NCI-H2196 treated with DMSO at 0.1 percent for 48 hours (cell line): ENCODE data around the gene VWA2.
"Not testable (repeated sequence)": the region's sequence is repeated elsewhere in the genome, so short reads cannot be mapped to it uniquely, and the experiment has no call there.

Experiments
- DNase-seq: peaks from one replicate; lab custom pipeline; 2025; ENCODE audit not compliant: unreplicated experiment; lab: John Stamatoyannopoulos, UW

Gene VWA2

GRCh38 chr10:114313866-114314265, 74.8 kb downstream of the VWA2 start:
- DNase-seq = no peak

- DNase-seq = no peak
These were observed 76.7 kb downstream of the VWA2 start for GRCh38 chr10:114315566-114316420.

DNA sequence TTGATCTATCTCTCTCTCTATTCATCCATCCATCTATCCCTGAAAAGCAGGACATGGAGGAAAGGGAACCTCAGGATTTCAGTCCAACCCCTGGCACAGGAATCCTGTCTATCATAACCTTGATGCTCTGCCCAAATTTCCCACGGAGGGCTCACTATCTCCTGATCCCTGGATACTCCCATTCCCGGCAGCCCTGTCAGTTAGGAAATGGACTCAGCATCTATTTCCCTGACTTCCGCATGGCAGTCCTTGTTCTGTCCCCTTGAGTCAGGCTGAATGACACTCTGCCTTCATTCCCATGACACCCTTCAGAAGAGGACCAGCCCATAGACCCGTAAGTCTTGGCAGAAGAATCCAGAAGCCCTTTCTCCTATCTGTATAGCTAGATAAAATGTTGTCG, 77.7 kb downstream of the VWA2 start:
- DNase-seq = no peak

- no peak for DNase-seq
These were observed 80.6 kb downstream of the VWA2 start for GRCh38 chr10:114319406-114320248.

- DNase-seq = no peak
These were observed 81.4 kb downstream of the VWA2 start for GRCh38 chr10:114320249-114321116.

GRCh38 chr10:114322344-114322743, 83.3 kb downstream of the VWA2 start:
- no peak for DNase-seq

DNA sequence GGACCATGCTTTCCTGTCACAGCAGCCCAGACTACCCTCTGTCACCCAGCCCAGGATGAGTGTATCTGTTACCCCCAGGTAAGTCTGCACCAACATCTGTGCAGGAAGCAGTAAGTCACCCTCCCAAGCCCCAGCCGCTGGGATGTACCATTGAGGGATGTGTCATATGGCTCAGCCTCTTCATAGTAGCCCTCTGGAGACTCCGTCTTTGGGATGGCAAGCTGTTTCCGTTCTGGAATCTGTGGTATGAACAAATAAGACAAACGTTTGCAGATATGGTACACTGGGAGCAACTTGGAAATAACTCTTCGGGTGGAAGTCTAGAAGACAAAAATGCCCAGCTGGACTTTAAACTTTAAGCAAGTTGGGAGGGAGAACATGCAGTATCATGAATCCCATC, 84.0 kb downstream of the VWA2 start:
- no peak for DNase-seq

DNA sequence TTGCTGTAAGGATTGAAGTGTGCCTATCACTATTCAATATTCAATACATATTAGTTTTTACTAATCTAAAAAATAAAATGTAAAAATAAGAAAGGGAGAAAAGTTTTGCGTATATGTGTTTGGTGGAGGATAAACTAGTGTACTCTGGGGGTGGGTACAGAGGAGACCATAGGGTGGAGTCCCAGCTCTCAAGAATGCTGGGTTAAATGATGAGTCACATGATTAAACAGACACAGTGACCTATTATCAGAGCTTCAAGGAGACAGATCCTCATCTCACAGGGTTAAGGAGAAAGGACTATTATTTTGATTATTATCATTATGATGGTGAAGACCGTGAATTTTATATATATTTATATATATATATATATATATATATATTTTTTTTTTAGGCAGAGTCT, 87.7 kb downstream of the VWA2 start:
- no peak for DNase-seq

DNA sequence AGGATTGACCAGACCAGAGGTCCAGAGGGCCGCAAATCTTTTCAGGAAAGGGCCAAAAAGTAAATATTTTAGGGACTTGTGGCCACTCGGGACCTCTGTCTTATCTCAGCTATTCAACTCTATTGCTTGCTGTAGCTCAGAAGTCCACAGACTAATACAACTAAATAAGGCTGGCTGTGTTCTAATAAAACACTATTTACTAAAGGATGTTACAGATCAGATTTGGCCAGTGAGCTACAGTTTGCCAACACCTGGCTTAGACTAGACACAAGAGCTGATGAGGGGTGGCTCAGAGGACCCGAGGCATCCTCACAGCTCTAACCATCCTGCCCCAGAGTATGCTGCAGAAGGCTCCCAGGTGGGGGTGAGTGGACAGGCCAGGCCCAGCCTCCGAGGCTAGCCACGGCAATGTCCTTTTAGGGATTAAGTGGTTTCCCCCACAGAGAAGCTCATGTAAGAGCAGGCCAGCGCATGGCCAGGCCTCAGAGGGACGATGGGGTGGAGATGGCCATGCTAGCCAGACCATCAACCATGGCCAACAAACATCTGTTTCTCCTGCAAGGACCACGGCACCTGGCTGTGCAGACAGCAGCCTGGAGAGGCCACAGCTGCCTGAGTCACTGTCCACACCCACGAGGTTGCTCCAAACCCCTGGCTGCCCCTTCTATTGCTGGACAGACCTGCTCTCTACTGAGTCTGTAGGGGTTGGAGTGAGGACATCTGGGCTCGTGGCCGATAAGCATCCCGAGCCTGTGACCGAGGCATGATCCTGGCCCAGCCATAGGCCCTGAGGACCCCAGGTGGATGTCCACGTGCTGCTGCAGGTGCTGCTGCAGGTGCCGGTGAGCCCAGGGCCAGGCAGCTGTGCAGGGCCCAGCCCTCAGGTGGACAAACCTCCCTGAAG, 88.7 kb downstream of the VWA2 start:
- no peak for DNase-seq

DNA sequence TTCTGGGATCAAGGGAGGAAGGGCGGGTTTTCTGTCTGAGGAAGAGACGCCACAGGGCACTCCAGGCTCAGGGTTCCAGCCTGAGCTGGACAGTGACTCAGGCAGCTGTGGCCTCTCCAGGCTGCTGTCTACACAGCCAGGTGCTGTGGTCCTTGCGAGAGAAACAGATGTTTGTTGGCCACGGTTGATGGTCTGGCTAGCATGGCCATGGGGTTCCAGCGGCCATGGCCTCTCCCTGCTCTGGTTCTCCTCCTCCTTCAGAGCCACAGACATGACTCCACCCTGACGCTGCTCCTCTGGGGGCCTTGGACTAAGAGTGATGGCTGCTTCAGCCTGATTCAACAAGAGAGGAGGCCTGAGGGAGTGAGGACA, 89.4 kb downstream of the VWA2 start:
- no peak for DNase-seq

GRCh38 chr10:114328874-114329273, 89.8 kb downstream of the VWA2 start:
- no peak for DNase-seq

DNA sequence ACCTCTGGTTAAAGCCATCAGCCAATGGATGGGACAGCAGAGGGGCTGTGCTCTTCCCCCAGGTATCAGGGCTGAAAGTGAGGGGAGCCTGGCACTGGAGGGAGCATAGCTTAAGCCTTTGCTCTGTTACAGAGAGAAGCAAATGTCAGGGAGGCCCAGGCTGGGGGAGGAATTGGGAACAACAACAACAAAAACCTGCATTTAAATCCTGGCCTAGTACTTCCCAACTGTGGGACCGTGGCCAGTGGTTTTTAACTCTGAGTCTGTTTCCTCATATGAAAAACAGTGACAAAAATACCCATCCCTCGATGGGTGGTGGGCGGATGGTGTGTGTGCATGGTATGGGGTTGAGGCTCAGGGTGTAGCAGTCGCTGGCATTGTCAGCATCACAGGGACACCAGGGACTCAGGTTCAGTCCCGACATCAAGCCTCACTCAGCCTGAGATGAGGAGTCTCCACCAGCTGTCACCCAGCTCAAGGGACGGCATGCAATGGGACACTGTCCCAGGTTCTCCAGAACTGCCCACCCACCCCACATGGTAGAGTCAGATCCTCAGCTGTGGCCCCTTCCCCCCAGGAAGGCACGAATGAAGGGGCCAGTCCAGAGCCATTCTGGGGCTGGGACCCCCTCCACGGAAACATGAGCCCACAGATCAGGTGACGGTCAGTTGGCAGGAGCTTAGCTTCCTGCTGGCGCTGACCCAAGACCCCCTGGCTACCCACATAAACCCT, 90.7 kb downstream of the VWA2 start:
- no peak for DNase-seq

DNA sequence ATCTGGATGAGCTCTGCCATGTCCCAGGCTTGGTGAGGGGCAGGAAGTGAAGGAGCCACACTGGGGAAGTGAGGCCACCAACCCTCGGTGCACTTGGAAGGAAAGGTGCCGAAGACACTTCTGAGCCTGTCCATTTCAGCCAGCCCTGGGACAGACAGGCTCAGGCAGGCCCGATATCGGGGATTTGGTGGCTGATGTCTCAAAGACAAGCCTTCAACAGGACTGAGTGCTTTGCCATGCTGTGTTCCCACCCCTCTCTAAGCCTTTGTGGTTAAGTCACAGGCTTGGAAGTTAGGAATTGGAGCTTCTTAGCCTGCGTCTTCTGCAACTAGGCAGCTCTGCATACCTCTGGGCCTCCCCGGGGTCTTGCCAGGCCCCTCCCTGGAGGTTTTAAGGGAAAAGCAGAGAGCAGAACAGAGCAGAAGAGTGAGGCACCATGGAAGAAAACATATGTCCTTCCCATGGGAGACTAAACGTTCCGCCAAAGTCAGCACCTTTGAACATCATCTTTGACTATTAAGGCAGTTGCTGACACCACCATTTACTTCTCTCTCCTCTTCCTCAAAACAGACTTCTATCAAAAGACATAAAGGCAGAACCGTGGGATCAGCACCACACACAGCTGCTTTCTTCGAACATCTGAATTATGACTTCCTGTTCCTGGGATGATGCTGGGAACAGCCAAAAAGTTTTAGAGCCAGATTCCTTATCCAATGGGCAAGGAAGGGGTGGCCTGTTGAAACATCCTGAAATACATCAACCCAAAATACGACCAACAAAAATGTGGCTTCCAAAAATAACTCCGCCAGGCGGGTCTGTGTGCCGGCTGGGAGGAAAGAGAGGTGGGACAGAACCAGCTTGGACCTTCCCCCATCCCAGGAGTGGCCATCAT, 93.5 kb downstream of the VWA2 start:
- no peak for DNase-seq

- not testable (repeated sequence) for DNase-seq
These were observed 94.4 kb downstream of the VWA2 start for GRCh38 chr10:114333441-114333840.

- no peak for DNase-seq
These were observed 95.2 kb downstream of the VWA2 start for GRCh38 chr10:114334301-114334700.

- DNase-seq = no peak
These were observed 96.6 kb downstream of the VWA2 start for GRCh38 chr10:114335614-114336013.

GRCh38 chr10:114336823-114337509, 97.9 kb downstream of the VWA2 start:
- DNase-seq = no peak
